Measurements from ENCODE around the gene AFF3.
A peak's percentile ranks its signal among the peaks of the same experiment; 100 is the strongest.

AFF3 gene

DNA sequence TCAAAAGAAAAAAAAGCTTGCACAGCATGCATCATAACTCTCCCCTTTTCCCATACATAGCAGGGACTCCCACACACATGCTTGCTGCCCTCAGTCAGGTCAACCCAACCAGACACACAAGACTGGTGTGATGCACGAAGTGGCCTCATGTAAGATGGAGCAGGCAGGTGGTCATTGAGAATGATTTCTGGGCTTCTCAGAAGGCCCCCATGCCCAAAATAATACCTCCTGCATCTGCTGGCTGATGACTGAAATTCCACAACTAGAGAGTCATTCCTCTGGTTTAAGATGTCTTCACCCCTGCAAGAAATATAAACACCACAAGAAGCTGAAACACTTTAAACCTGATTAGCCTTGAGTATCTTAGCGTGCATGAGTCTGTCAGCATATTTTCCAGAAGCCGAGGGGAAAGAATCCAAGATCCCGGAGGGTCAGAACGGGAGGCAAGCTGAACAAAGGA is 131.1 kb downstream of the AFF3 start:
- peak; percentile 50 for DNase-seq (ENCODE audit: low spot score)

GRCh38 chr2:100010606-100011005 is 131.8 kb downstream of the AFF3 start:
- no peak for DNase-seq (ENCODE audit: low spot score)

DNA sequence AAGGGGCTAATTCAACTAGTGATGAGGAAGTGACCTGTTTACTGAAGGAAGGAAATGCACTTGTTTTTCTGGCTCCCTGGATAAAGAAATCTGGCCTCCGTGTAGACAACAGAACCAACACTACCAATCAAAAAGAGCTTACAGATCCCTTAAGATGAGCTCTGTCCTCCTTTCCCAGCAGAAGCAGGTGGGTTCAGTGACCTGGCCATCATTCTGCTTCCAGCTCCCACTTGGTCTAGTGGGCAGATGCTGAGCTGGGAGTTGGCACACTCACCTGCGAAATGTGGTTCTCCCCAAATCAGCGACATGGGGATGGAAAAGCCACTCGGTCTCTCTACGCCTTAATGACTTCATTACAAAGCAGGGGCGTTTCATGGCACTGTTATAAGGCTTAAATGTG is 132.6 kb downstream of the AFF3 start:
- no peak for DNase-seq (ENCODE audit: low spot score)

- DNase-seq (ENCODE audit: low spot score) = peak; percentile 20
Measured at GRCh38 chr2:100008956-100009355, 133.4 kb downstream of the AFF3 start.

DNA sequence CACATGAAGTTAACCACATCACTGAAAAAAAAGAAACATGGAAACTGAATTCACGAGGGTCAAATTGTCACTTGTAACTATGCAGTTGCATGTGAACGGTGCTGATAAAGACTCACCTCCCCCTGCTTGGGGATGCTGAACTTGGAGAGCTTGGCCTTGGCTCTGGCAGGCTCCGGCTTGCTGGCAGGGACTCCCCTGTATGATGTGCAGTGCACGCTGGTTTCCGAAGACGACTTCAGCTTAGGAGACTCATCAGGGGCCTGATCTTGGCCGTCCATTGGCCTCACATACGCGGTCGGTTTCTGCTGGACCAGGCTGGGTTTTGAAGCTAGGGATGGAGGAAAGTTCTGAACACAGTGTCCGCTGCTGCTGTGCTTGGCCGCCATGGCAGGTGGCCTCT is 135.9 kb downstream of the AFF3 start:
- DNase-seq (ENCODE audit: low spot score) = no peak

DNA sequence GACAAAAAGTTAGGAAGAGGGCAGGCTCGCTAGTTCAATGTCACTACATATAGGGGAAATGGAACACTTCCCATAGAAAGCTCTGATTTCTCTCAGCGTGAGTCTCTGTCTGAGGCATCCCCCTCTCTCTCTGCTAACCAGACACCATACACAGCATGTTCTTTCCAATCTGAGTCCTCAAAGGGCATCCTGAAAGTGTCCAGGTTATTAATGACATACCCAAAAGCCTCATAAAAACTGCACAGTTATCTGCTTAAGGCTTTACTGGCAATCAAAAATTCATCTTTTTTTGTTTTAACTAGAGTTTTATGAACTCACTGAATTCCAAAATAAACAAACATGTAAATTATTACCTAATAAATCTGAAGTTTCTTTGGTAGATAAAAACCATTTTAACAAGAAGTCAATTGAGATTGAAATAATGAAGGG is 137.4 kb downstream of the AFF3 start:
- no peak for DNase-seq (ENCODE audit: low spot score)

DNA sequence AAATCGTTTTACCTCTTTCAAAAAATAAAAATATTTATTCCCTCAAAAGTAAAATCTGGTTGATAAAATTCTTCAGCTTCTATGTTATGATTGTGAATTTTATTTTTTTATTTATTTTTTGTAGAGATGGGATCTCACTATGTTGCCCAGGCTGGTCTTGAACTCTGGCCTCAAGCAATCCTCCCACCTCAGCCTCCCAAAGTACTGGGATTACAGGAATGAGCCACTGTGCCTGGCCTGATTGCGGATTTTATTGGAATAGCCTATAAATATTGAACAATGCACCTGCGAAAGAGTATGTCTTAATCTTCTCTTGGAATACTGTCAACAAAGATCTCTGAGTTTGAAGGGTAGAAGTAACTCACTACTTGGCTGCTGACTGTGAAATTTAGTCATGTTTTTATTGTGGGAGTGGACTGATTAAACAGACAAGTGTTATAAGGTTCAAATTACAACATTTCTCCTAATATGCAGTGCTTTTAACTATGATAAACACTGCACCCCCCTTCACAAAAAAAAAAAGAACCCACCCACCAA is 138.0 kb downstream of the AFF3 start:
- DNase-seq (ENCODE audit: low spot score) = no peak

GRCh38 chr2:100002059-100002458 is 140.3 kb downstream of the AFF3 start:
- no peak for DNase-seq (ENCODE audit: low spot score)

- no peak for DNase-seq (ENCODE audit: low spot score)
Measured at GRCh38 chr2:100000915-100001707, 141.3 kb downstream of the AFF3 start.

DNA sequence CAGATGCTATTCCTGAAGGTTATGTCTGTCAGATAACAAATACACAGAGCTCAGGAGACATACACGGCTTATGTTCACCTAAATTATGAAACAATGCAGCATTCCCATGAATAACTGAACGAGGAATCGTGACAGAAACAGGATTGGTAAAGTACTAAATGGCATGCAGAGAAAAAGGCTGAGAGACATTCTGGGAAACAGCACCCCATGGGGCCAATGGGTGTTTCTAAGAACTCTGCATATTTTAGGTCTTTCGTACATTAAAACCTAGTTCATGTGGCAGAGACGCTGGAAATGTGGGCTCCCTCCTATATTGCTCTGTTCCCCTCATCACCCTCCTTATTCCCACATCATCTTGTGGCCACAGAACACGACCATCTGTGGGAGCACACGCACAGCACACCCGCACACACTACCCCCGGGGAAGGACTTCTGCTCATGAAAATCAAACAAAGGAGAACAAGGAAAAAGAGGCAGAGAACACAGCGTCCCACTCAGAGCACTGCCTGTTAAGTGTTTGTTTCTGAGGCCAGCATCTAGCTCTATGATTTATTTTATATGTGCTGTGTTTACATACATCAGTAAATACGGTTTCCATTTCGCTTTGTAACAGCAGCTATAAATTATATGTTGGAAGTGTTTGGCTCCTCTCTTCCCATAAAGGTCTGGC is 143.6 kb downstream of the AFF3 start:
- no peak for DNase-seq (ENCODE audit: low spot score)

GRCh38 chr2:99989905-99990304 is 152.5 kb downstream of the AFF3 start:
- DNase-seq (ENCODE audit: low spot score) = no peak

- no peak for DNase-seq (ENCODE audit: low spot score)
Measured at GRCh38 chr2:99988599-99988998, 153.8 kb downstream of the AFF3 start.

- no peak for DNase-seq (ENCODE audit: low spot score)
Measured at GRCh38 chr2:99987160-99987559, 155.2 kb downstream of the AFF3 start.

- DNase-seq (ENCODE audit: low spot score) = peak; percentile 20
Measured at GRCh38 chr2:99984799-99985515, 157.4 kb downstream of the AFF3 start.

DNA sequence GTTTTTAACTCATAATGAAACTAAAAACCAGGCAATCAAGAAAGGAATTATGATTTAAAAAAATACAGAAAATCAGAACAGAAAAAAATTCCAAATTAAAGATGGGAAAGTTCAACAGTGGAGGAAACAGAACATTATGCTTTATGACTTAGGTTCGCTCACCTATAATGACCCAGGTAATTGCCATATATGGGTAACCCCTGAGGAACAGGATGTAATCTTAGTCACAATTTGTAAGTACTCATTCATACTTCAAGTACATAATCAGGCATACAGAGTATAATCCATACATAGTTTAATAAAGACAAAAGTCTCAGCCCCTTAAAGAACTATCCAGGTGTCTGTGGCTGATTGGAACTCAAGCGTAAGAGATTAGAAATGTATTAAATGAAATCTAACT is 159.6 kb downstream of the AFF3 start:
- DNase-seq (ENCODE audit: low spot score) = no peak

GRCh38 chr2:99981840-99982239 is 160.6 kb downstream of the AFF3 start:
- DNase-seq (ENCODE audit: low spot score) = no peak

GRCh38 chr2:99980176-99980575 is 162.2 kb downstream of the AFF3 start:
- DNase-seq (ENCODE audit: low spot score) = no peak

- no peak for DNase-seq (ENCODE audit: low spot score)
Measured at GRCh38 chr2:99977966-99978365, 164.4 kb downstream of the AFF3 start.

- peak; percentile 21 for DNase-seq (ENCODE audit: low spot score)
Measured at GRCh38 chr2:99975386-99975785, 167.0 kb downstream of the AFF3 start.

GRCh38 chr2:99974682-99975375 is 167.6 kb downstream of the AFF3 start:
- DNase-seq (ENCODE audit: low spot score) = peak; percentile 12

GRCh38 chr2:99974275-99974674 is 168.1 kb downstream of the AFF3 start:
- no peak for DNase-seq (ENCODE audit: low spot score)

- DNase-seq (ENCODE audit: low spot score) = no peak
Measured at GRCh38 chr2:99971326-99971900, 171.0 kb downstream of the AFF3 start.

Data from AG08396 (cell line).